Kidney capillary endothelial cell (primary cell): ENCODE data around the gene ACSL1.

Source experiments
- DNase-seq: peaks from one replicate; pipeline ENCODE4 v3.0.0-alpha.2; 2018; ENCODE audit warnings: low spot score

ACSL1 gene

GRCh38 chr4:184810720-184811119 lies 15.0 kb downstream of the ACSL1 start:
- no peak for DNase-seq

GRCh38 chr4:184808713-184809050 lies 17.1 kb downstream of the ACSL1 start:
- no peak for DNase-seq

DNA sequence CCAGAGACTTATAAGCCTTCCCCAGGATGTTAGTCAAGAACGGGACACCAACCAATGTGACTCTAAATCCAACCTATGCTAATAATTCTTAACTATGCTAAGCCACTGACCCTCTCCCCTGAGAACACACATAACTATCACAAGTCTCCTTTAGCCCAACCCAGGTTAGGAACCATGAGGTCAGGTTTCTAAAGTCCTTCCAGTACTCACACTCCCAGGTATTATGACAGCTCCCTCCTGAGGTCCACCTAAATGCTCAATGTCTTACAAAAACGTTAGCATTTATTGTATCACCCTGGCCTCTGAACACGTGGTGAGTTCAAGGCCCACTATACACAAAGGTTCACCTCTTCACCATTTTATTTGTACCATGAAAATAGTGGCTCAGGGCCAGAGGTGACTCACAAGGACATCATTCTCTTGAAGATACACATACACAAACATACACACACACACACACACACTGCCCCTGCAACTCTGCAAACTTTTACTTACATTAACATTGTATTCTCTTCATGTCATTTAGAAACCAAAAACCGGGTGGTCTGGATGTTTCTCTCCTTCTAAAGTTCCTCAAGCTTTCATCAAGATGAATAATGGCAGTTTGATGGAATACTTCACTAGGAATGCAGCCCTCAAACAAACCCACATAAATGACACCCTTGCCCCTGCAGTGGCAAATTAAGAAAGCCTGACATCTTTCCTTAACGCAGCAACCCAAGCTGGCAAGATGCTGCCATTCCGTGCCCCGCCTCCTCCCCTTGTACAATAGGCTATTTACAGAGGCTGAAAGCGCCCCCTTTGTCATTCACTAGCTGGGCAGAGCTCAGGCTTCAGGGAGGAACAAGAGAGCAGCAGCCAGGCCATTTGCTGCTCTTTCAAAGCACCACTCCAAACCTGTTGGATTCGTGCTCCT lies 17.7 kb downstream of the ACSL1 start:
- peak; percentile 62 for DNase-seq

- no peak for DNase-seq
These were observed 18.5 kb downstream of the ACSL1 start for GRCh38 chr4:184807256-184807655.

DNA sequence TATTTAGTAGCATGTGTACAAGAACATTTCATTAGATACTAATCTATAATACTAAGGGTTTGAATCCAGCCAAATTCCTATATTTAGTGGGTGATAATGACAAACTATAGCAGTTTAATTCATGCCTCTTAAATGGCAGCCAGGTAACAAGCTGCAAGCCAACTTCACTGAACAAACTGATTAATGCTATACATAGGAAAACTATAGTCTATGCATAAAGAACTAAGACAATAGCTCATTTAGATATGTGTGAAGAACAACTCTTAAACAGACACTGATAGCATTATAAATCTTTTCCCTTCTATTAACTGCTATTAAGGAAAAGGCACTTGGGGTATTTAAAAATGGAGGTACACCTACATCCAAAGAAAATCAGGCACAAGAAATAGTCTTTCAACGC lies 19.1 kb downstream of the ACSL1 start:
- no peak for DNase-seq

GRCh38 chr4:184806229-184806550 lies 19.6 kb downstream of the ACSL1 start:
- DNase-seq = no peak

- no peak for DNase-seq
These were observed 20.1 kb downstream of the ACSL1 start for GRCh38 chr4:184805462-184806228.

DNA sequence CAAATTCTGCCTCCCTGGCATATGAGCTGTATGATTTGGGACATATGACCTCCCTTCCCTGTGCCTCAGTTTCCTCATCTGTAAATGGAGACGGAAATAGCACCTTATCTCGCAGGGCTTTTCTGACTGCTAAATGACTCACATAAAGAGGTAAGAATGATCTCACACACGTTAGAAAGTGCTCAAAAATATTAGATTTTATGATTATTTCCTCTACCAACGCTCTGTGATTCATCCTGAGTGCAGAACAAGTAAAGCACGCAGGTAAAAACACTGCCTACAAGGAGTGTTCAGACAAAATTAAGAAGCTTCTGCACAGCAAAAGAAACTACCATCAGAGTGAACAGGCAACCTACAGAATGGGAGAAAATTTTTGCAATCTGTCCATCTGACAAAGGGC lies 21.1 kb downstream of the ACSL1 start:
- DNase-seq = no peak

DNA sequence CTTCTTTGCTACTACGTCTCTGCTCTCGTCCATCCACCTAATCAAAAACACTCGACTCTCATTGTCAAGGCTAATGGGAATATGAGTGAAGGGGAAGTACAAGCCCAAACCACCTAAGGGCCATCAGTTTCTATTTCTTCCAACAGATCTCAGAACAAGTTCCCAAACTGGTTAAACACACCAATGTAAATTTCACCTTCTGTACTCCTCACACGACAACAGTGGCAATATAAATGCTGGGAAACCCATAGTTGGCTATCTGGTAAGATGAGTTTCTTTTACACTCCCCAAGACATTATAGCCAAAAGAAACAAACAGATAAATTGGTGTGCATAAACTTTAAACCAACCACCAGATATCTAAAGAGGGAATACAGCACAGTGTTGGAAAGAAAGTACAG lies 21.9 kb downstream of the ACSL1 start:
- DNase-seq = no peak

DNA sequence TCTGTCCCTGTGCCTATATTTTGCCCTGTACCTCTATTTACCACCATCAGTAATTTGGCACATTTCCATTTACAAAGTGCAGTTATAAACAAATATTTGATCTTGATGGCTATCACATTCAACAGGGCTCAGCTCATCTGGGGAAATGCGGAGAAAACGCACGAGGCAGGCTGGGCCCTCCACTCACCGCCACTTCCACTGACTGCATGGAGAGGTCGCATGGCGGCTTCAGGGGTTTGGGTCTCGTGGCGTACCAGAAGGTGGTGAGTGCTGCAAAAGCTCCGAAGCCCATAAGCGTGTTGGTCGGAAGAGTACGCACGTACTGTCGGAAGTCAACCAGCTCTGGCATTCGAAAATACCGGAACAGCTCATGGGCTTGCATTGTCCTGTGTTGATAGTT lies 22.6 kb downstream of the ACSL1 start:
- DNase-seq = no peak

DNA sequence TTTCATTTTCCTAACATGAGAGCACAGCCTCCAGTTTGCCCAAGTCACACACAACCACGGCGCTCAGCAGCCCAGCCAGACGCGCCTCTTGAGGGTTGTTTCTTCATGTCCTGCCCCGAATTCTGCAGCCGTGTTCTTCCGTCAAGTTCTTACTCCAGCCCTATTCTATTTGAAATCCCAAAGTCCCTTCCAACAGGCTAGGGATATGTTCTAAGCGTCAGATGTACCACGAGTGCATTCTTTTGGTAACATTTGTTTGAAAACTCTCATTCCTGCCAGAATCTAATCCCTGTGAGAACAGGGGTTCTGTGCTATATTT lies 23.1 kb downstream of the ACSL1 start:
- no peak for DNase-seq

GRCh38 chr4:184801781-184802696 lies 23.7 kb downstream of the ACSL1 start:
- no peak for DNase-seq

- DNase-seq = no peak
These were observed 27.3 kb downstream of the ACSL1 start for GRCh38 chr4:184798504-184798903.

GRCh38 chr4:184796906-184797305 lies 28.9 kb downstream of the ACSL1 start:
- DNase-seq = no peak

DNA sequence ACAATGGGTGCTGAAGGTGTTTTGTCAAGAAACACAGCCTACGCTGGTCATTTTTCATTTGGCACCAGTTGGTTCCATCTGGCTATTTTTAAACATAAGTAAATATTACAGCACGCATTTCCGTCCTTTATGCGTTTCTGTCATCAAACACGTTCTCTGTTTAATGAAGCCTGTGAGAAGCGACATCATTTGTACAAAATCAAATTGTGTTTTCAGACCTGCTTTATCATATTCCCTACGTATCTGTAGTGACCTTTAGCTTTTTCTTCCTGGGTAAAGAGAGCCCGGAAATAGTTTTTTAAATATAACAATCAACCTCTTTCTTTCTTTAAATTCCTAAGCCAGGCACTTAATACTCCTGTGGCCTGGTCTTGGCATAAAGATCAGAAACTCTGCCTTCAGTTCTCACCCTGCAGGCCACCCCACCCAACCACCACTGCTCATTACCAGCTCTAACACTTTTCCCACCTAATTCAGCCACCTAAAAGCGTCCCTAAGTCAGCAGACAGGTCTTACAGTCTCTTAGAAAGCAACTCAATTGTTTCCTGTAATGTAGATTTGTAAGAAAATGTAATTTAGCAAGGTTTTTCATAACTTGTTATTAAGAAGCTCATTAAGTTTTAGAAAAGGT lies 30.4 kb downstream of the ACSL1 start:
- no peak for DNase-seq

- no peak for DNase-seq
These were observed 31.3 kb downstream of the ACSL1 start for GRCh38 chr4:184794470-184794869.

DNA sequence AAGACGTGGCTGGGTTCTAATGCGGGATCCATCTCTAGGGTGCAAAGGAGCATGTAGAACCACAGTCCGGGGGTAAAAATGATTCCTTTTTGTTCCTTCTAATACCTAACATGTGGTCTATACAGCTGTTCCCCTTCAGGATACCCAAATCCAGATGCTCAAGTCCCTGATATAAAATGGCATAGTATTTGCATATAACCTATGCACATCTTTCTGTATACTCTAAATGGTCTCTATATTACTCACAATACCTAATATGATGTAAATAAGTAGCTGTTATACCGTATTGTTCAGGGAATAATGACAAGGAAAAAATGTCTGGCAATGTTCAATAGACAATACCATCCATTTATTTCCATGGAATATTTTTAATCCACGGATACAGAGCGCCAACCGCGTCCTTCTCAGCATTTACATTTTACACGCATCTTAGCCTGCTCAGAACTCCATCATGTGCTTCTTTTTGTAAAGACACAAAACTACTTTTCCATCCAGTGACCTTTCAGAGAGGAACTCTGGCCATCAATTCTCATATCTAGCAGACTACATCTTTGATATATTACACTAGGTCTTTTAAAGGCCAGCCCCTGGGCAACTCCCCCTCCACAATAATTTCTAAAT lies 31.9 kb downstream of the ACSL1 start:
- DNase-seq = no peak

DNA sequence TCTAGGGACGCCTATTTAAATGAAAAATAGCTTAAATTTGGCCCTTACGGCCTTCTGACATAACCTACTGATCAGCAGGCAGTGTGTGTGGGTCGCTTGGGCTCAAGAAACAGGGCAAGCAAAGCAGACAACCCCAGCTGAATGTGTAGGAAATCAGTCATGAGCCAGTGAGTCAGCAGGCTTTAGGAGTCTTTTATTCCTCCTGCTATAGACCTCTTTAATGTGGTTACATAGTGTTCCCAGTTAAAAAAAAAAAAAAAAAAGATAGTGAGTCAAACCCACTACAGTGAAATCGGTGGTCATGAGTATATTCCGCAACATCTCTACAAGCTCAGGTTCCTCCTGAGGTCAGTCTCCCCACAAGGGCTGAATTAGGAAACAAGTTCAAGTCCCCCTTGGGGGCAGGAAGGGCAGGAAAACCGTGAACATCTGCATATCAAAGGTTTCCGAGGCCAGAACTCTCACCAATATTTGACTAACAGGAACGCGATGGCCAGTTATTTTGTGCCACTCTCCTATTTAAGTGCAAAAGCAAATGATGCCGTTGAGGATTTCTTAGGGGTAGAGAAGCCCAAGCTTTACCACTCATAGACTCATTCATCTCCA lies 32.7 kb downstream of the ACSL1 start:
- DNase-seq = peak; percentile 81

DNA sequence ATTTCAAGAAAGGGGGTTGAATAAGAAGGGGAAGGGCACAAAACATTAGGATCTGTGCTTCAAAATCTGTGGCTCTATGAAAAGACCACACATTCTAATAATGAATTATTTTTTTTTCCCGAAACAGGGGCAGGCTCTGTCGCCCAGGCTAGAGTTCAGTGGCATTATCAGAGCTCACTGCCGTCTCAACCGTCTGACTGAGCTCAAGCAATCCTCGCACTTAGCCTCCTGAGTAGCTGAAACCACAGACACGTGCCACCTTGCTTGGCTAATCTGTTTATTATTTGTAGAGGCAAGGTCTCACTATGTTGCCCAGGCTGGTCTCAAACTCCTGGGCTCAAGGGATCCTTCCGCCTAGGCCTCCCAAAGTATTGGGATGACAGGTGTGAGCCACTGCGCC lies 33.4 kb downstream of the ACSL1 start:
- no peak for DNase-seq

DNA sequence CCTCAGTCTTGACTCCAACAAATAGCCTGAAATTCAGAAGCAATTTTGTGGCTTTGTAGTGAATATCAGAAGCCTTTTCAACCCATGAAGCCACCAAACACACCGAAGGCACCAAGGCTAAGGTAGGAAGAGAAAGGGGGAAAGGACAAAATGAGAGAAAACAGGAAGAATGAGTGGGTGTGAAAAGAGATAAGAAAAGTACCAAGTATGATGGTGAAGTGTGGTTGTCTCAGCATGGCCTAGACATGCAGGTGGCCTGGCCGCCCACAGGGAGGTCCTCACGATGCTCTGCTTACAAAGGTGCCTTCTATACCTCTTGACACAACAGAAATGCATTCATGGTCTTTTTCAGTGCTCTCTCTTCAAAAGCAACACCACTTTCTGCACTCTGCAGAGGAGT lies 34.9 kb downstream of the ACSL1 start:
- no peak for DNase-seq

DNA sequence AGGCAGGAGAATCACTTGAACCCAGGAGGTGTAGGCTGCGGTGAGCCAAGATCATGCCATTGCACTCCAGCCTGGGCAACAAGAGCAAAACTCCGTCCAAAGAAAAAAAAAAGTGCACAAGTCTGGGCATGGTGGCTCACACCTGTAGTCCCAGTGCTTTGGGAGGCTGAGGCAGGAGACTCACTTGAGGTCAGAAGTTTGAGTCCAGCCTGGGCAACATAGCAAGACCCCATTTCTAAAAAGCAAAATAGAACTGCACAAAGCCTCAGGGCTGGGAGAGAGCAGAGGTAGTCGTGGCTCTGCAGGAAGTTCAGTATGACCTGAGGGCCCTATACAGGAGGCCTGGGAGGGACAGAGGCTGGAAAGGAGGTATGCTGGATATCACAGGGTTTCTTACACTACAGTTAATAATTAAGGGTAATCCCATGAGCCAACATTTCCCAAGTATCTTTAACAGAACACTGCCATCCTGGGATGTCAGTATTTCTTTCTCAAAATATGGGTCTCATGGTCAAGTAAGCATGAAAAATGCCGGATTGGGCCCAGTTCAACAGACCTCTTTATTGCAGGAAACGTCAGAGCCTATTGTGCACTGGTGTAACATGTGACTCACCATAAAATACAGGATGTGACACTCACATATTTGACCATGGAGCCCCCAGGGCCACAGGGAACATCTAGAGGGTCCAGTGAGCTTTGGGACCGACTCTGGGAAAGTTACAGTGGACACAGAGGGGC lies 37.8 kb downstream of the ACSL1 start:
- DNase-seq = peak; percentile 38
